CD4-positive, alpha-beta T cell treated with Interferon alpha-2 for 1 hour (primary cell): ENCODE measurements around the gene SPDEF.

Experiments
- DNase-seq, 2 donors: peaks; one replicate each; pipeline ENCODE4 v3.0.0-alpha.2; 2020 to 2022

Gene SPDEF

GRCh38 chr6:34526241-34526972 is 29.7 kb downstream of the SPDEF start:
- no peak for DNase-seq

- DNase-seq, result no peak
Measured at GRCh38 chr6:34525431-34526175, 30.5 kb downstream of the SPDEF start.

- no peak for DNase-seq
Measured at GRCh38 chr6:34524971-34525370, 31.2 kb downstream of the SPDEF start.

- DNase-seq, result no peak
Measured at GRCh38 chr6:34524499-34524898, 31.6 kb downstream of the SPDEF start.

- no peak for DNase-seq
Measured at GRCh38 chr6:34523441-34524206, 32.5 kb downstream of the SPDEF start.

- DNase-seq, result no peak
Measured at GRCh38 chr6:34522761-34523160, 33.4 kb downstream of the SPDEF start.

- DNase-seq, result no peak
Measured at GRCh38 chr6:34521463-34522285, 34.5 kb downstream of the SPDEF start.

- no peak for DNase-seq
Measured at GRCh38 chr6:34520645-34521462, 35.3 kb downstream of the SPDEF start.

GRCh38 chr6:34519971-34520644 is 36.0 kb downstream of the SPDEF start:
- no peak for DNase-seq

GRCh38 chr6:34518669-34519365 is 37.3 kb downstream of the SPDEF start:
- no peak for DNase-seq

GRCh38 chr6:34517966-34518365 is 38.2 kb downstream of the SPDEF start:
- no peak for DNase-seq

GRCh38 chr6:34517461-34517881 is 38.7 kb downstream of the SPDEF start:
- DNase-seq, result no peak

GRCh38 chr6:34516391-34517324 is 39.5 kb downstream of the SPDEF start:
- no peak for DNase-seq

- no peak for DNase-seq
Measured at GRCh38 chr6:34515473-34516387, 40.4 kb downstream of the SPDEF start.

- no peak for DNase-seq
Measured at GRCh38 chr6:34514593-34515472, 41.3 kb downstream of the SPDEF start.

- no peak for DNase-seq
Measured at GRCh38 chr6:34514112-34514511, 42.0 kb downstream of the SPDEF start.

GRCh38 chr6:34513646-34514045 is 42.5 kb downstream of the SPDEF start:
- DNase-seq, result no peak
